ENCODE measurements around the gene FAM131A.

DNA sequence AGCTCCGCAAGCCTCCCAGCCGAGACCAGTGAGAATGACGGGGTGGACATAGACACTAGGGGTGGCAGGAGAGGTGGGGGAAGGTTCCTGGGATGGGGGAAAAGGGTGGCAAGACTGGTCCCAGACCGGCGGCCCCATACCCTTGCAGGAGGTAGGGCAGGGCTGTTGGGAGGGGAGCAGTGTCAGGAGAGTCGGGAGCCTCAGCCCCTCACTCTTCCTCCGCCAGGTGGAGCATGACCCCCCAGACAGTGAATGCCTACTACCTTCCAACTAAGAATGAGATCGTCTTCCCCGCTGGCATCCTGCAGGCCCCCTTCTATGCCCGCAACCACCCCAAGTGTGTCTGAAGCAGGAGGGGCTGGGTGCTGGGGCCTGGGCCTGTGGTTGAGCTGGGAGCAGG is 47.1 kb upstream of the FAM131A start:
- TF ChIP-seq POLR2AphosphoS5 (IDR thresholded peaks at IDR 0.05) (no peak), POLR2A (IDR thresholded peaks at IDR 0.05) (no peak), EP300 (IDR thresholded peaks at IDR 0.05) (no peak)
- TF ChIP-seq, protein P1, sequence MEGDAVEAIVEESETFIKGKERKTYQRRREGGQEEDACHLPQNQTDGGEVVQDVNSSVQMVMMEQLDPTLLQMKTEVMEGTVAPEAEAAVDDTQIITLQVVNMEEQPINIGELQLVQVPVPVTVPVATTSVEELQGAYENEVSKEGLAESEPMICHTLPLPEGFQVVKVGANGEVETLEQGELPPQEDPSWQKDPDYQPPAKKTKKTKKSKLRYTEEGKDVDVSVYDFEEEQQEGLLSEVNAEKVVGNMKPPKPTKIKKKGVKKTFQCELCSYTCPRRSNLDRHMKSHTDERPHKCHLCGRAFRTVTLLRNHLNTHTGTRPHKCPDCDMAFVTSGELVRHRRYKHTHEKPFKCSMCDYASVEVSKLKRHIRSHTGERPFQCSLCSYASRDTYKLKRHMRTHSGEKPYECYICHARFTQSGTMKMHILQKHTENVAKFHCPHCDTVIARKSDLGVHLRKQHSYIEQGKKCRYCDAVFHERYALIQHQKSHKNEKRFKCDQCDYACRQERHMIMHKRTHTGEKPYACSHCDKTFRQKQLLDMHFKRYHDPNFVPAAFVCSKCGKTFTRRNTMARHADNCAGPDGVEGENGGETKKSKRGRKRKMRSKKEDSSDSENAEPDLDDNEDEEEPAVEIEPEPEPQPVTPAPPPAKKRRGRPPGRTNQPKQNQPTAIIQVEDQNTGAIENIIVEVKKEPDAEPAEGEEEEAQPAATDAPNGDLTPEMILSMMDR (IDR thresholded peaks at IDR 0.05) = no peak

Measured in upper lobe of left lung (tissue), 4 donors.